Body of pancreas (tissue), 4 donors: Measurements from ENCODE around the gene SLC9A3.

Source experiments
- POLR2A ChIP-seq, 3 donors: fragments of 450-650 bp; IDR thresholded peaks; one replicate each; pipeline ENCODE4 v1.6.1; 2016; ENCODE audit warnings: antibody characterized with exemption in 3 of 3, mild to moderate bottlenecking in 2 of 3
- TF ChIP-seq, protein P1 (sequence below), 7 experiments: fragments of 450-650 bp in 4 of 7; fragments of 200-600 bp in 3 of 7; sonication (generic) in 3 of 7; IDR thresholded peaks; one replicate each; pipeline ENCODE4 v1.5.1; 2016 to 2019; ENCODE audit warnings: antibody characterized with exemption in 7 of 7

DNA sequence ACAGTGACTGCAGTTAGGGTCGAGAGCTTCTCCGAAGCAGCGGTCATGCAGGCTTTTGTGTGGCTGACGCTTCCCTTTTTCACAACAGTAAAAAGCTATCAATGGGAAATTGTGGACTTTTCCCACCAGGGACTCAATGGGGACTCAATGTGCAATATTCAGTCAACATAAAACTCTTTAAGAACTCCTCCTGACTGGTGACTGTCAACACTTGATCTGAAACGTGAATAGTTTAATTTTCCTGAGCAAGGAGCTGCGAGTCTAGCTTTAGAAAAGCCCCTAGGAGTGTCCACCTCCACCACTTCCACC, 52.5 kb downstream of the SLC9A3 start:
- TF ChIP-seq, protein P1, sequence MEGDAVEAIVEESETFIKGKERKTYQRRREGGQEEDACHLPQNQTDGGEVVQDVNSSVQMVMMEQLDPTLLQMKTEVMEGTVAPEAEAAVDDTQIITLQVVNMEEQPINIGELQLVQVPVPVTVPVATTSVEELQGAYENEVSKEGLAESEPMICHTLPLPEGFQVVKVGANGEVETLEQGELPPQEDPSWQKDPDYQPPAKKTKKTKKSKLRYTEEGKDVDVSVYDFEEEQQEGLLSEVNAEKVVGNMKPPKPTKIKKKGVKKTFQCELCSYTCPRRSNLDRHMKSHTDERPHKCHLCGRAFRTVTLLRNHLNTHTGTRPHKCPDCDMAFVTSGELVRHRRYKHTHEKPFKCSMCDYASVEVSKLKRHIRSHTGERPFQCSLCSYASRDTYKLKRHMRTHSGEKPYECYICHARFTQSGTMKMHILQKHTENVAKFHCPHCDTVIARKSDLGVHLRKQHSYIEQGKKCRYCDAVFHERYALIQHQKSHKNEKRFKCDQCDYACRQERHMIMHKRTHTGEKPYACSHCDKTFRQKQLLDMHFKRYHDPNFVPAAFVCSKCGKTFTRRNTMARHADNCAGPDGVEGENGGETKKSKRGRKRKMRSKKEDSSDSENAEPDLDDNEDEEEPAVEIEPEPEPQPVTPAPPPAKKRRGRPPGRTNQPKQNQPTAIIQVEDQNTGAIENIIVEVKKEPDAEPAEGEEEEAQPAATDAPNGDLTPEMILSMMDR (IDR thresholded peaks at IDR 0.05), result no peak
- no peak for TF ChIP-seq POLR2A (IDR thresholded peaks at IDR 0.05)
